ENCODE results near the gene NCKAP1.

DNA sequence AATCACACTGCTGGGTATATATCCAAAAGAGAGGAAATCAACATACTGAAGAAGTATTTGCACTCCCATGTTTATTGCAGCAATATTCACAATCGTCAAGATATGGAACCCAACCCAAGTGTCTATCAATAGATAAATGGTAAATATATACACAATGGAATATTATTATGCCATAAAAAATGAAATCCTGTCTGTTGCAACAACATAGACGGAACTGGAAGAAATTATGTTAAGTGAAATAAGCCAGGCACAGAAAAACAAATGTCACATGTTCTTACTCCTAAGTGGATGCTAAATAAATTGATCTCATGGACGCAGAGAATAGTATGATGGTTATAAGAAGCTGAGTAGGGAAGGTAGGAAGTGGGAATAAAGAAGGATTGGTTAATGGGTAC is 65.7 kb downstream of the NCKAP1 start:
- TF ChIP-seq CTCF (IDR thresholded peaks at IDR 0.05) (no peak), POLR2A (IDR thresholded peaks at IDR 0.05) (no peak), POLR2AphosphoS5 (IDR thresholded peaks at IDR 0.05) (no peak)
